Brain microvascular endothelial cell (primary cell): ENCODE data around the gene GRHL3.

ENCODE experiments used
- DNase-seq: peaks from one replicate; pipeline ENCODE4 v3.0.0-alpha.2; 2020
- H3K27ac ChIP-seq: fragments of 250-450 bp; sonication (Bioruptor Pico); 2 replicates; pipeline ENCODE4 v1.5.1; 2020; ENCODE audit warnings: mild to moderate bottlenecking, moderate library complexity
- H3K27me3 ChIP-seq: fragments of 250-450 bp; sonication (Bioruptor Pico); replicated peaks from 2 replicates; pipeline ENCODE4 v1.5.1; 2020; ENCODE audit warnings: mild to moderate bottlenecking
- H3K36me3 ChIP-seq: fragments of 250-450 bp; sonication (Bioruptor Pico); replicated peaks from 2 replicates; pipeline ENCODE4 v1.5.1; 2020; ENCODE audit warnings: mild to moderate bottlenecking
- H3K4me3 ChIP-seq: 2 replicates; pipeline ENCODE4 v1.5.1; 2011; ENCODE audit warnings: low read depth, mild to moderate bottlenecking, control low read depth, low read length, moderate library complexity
- CTCF ChIP-seq: IDR thresholded peaks from 2 replicates; pipeline ENCODE4 v1.5.1; 2011; ENCODE audit warnings: low read depth, mild to moderate bottlenecking, moderate library complexity, low read length, control low read depth, inconsistent platforms; ENCODE audit errors: missing control alignments
- in situ Hi-C: cut with HindIII; loops from 2 replicates; pipeline ENCODE4 v1.10.0; 2017; ENCODE audit warnings: low sequenced_read_pairs, low pct_ligation_motif_present

GRHL3 gene

GRCh38 chr1:24321126-24321525 is 2.0 kb downstream of the GRHL3 start:
- peak; percentile 9 for TF ChIP-seq CTCF
- DNase-seq, result no peak
- no peak overlapping the region for H3K4me3 ChIP-seq
- no peak overlapping the region for H3K27ac ChIP-seq
- H3K36me3 ChIP-seq, result no peaks in the 10 kb centered on the region
- peaks cover 73% of the 10 kb centered on the region for H3K27me3 ChIP-seq
- in situ Hi-C loops, result no loop called here

- DNase-seq, result peak; percentile 73
- Histone ChIP-seq H3K36me3 (no peaks in the 10 kb centered on the region), H3K27ac (no peak overlapping the region), H3K4me3 (peak overlapping the region; percentile 47), H3K27me3 (peaks cover 72% of the 10 kb centered on the region)
- no peak for TF ChIP-seq CTCF
- in situ Hi-C loops, result no loop called here
Observed at GRCh38 chr1:24321697-24322469, 2.7 kb downstream of the GRHL3 start.

- in situ Hi-C loops, result no loop called here
- Histone ChIP-seq H3K36me3 (no peaks in the 10 kb centered on the region), H3K4me3 (peak overlapping the region; percentile 47), H3K27me3 (peaks cover 73% of the 10 kb centered on the region), H3K27ac (no peak overlapping the region)
- TF ChIP-seq CTCF, result no peak
- DNase-seq, result no peak
Observed at GRCh38 chr1:24322470-24323177, 3.5 kb downstream of the GRHL3 start.

GRCh38 chr1:24323281-24323680 is 4.1 kb downstream of the GRHL3 start:
- Histone ChIP-seq H3K27me3 (peaks cover 73% of the 10 kb centered on the region), H3K27ac (no peak overlapping the region), H3K4me3 (no peak overlapping the region), H3K36me3 (no peaks in the 10 kb centered on the region)
- TF ChIP-seq CTCF, result no peak
- in situ Hi-C loops, result no loop called here
- no peak for DNase-seq

GRCh38 chr1:24324903-24325302 is 5.7 kb downstream of the GRHL3 start:
- H3K4me3 ChIP-seq, result no peak overlapping the region
- DNase-seq, result no peak
- no peak for TF ChIP-seq CTCF
- H3K27me3 ChIP-seq, result peaks cover 58% of the 10 kb centered on the region
- in situ Hi-C loops, result no loop called here
- H3K36me3 ChIP-seq, result no peaks in the 10 kb centered on the region
- H3K27ac ChIP-seq, result no peak overlapping the region
